ENCODE data around the gene GLRA1. TPM values are rescaled to one million over a fixed set of nuclear protein-coding genes. Genes with fewer than 3 reads are reported as not detected.
"Not testable (repeated sequence)": the region's sequence is repeated elsewhere in the genome, so short reads cannot be mapped to it uniquely, and the experiment has no call there.

GLRA1 gene
- total RNA-seq, 2 experiments from 2014 or later, result not detected

- ChIA-PET CTCF (no interaction called here), POLR2A (interaction anchor here (1.0 kb wide), 1 partner anchor 20 kb away, joined by 5 read pairs; no protein-coding TSS in a partner anchor)
These were observed 61.1 kb downstream of the GLRA1 start for GRCh38 chr5:151863566-151863965.

GRCh38 chr5:151862811-151863472 lies 61.7 kb downstream of the GLRA1 start:
- no peak for DNase-seq
- Mint-ChIP-seq H3K27ac (no peak overlapping the region), H3K9me3 (no peaks in the 10 kb centered on the region), H3K4me1 (ENCODE audit: low read depth) (no peaks in the 10 kb centered on the region), H3K36me3 (ENCODE audit: low read depth) (no peaks in the 10 kb centered on the region), H3K27me3 (no peaks in the 10 kb centered on the region), H3K4me3 (no peak overlapping the region)
- intact Hi-C loops (cut with micrococcal nuclease), result no loop called here
- no peak for ATAC-seq
- POLR2A ChIA-PET, result interaction anchor here (1.0 kb wide), 1 partner anchor 19 kb away, joined by 5 read pairs; no protein-coding TSS in a partner anchor
- CTCF ChIA-PET, result interaction anchor here (1.0 kb wide), 1 partner anchor 37 kb away, joined by 3 read pairs; no protein-coding TSS in a partner anchor
- no peak for TF ChIP-seq CTCF (IDR thresholded peaks at IDR 0.05)

More at GRCh38 chr5:151863566-151863965, 61.1 kb downstream of the GLRA1 start:
- no peak for TF ChIP-seq CTCF (IDR thresholded peaks at IDR 0.05)
- H3K27me3 Mint-ChIP-seq, result no peaks in the 10 kb centered on the region
- H3K27ac Mint-ChIP-seq, result no peak overlapping the region
- peaks cover 1% of the 10 kb centered on the region for H3K4me1 Mint-ChIP-seq (ENCODE audit: low read depth)
- DNase-seq, result no peak
- H3K4me3 Mint-ChIP-seq, result no peak overlapping the region
- no peaks in the 10 kb centered on the region for H3K9me3 Mint-ChIP-seq
- no peaks in the 10 kb centered on the region for H3K36me3 Mint-ChIP-seq (ENCODE audit: low read depth)
- ATAC-seq, result no peak
- intact Hi-C loops (cut with micrococcal nuclease), result no loop called here

- H3K27me3 Mint-ChIP-seq; H3K9me3 Mint-ChIP-seq; ATAC-seq; CTCF ChIA-PET; H3K4me1 Mint-ChIP-seq (ENCODE audit: low read depth); H3K36me3 Mint-ChIP-seq (ENCODE audit: low read depth); intact Hi-C loops (cut with micrococcal nuclease); DNase-seq; H3K27ac Mint-ChIP-seq; H3K4me3 Mint-ChIP-seq: not testable (repeated sequence)
- POLR2A ChIA-PET, result interaction anchor here (0.5 kb wide), 1 partner anchor 1436 kb away, joined by 3 read pairs; no protein-coding TSS in a partner anchor
These were observed 63.8 kb downstream of the GLRA1 start for GRCh38 chr5:151860867-151861266.

GRCh38 chr5:151856861-151857260 lies 67.8 kb downstream of the GLRA1 start:
- Mint-ChIP-seq H3K36me3 (ENCODE audit: low read depth) (no peaks in the 10 kb centered on the region), H3K4me1 (ENCODE audit: low read depth) (no peaks in the 10 kb centered on the region), H3K27me3 (no peaks in the 10 kb centered on the region), H3K4me3 (no peak overlapping the region), H3K27ac (no peak overlapping the region), H3K9me3 (no peaks in the 10 kb centered on the region)
- ATAC-seq (no peak), DNase-seq (no peak)
- POLR2A ChIA-PET, result no interaction called here
- intact Hi-C loops (cut with micrococcal nuclease), result no loop called here
- CTCF ChIA-PET, result no interaction called here
- TF ChIP-seq CTCF (IDR thresholded peaks at IDR 0.05), result no peak

- Mint-ChIP-seq H3K27me3 (no peaks in the 10 kb centered on the region), H3K36me3 (ENCODE audit: low read depth) (no peaks in the 10 kb centered on the region), H3K27ac (no peak overlapping the region), H3K4me1 (ENCODE audit: low read depth) (no peaks in the 10 kb centered on the region), H3K4me3 (no peak overlapping the region), H3K9me3 (no peaks in the 10 kb centered on the region)
- POLR2A ChIA-PET, result no interaction called here
- ATAC-seq, result no peak
- DNase-seq, result no peak
- no peak for TF ChIP-seq CTCF (IDR thresholded peaks at IDR 0.05)
- CTCF ChIA-PET, result no interaction called here
- intact Hi-C loops (cut with micrococcal nuclease), result no loop called here
These were observed 69.0 kb downstream of the GLRA1 start for GRCh38 chr5:151855701-151856100.

Measured in activated CD8-positive, alpha-beta T cell treated with anti-CD3 and anti-CD28 coated beads for 36 hours (primary cell).